NCI-H460 (cell line): Measurements from ENCODE around the gene CMTM4. TPM values are rescaled to one million over a fixed set of nuclear protein-coding genes. Genes with fewer than 3 reads are reported as not detected.

Experiments used
- DNase-seq: peaks from one replicate; pipeline ENCODE4 v3.0.0-alpha.2; 2016; ENCODE audit warnings: low read depth; ENCODE audit errors: extremely low read depth
- polyA plus RNA-seq: library from polyadenylated mRNA; depleted of rRNA; stranded (reverse); fragments of >200 nt; gene quantifications from 2 replicates; pipeline ENCODE4 v1.2.3, GENCODE V29; 2014; cell fraction: nucleus; rRNA removed
- total RNA-seq: library from RNA; depleted of rRNA; stranded (reverse); fragments of >200 nt; shearing (Covaris generic); gene quantifications from 2 replicates; pipeline ENCODE4 v1.2.3, GENCODE V29; 2014; rRNA removed

The CMTM4 gene
- total RNA-seq, result 64.2 and 64.5 TPM in 2 replicates
- polyA plus RNA-seq, result 70.9 and 82.3 TPM in 2 replicates

GRCh38 chr16:66696669-66697630, at the start of gene CMTM4:
TSS of gene CMTM4 (minus strand) at chr16:66696743. CDS start at chr16:66696525, 218 bp downstream.
- DNase-seq, result peak; percentile 92

- no peak for DNase-seq
Observed at GRCh38 chr16:66746048-66746447, 49.5 kb upstream of the CMTM4 start.

GRCh38 chr16:66741950-66742808, 45.6 kb upstream of the CMTM4 start:
- DNase-seq, result no peak

DNA sequence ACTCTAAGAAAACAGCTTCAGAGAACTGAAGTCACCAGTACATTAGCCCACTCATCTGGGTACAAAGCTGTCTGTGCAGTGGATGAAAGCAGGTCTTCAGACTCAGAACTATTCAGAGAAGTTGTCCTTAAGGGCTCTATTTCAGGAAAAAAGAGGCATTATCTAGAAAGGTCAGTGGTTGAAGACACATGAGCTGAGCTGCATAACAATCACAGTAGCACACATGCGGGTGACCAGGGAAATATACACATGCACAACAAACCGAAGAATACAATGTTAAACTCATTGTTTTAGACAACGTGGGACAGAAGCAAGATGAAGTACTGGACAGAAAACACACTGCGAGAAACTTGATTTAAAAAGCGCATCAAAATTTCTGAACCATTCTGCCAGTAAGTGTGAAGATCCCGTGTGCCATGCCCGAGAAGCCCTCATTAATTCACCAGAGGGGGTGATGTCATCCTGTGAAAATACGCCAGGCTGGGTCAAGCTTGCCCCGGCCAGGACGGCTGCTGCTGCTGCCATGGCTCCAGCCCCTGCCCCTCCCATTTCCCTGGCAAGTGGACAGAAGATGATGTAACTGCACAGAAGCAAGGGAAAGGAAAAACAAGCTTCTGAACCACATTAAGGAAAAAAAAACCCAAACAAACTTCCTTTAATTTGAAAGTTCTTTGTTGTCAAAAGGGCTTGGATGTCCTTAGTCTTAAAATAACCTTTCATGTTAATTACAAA, 44.8 kb upstream of the CMTM4 start:
- DNase-seq, result peak; percentile 97

GRCh38 chr16:66740533-66740932, 44.0 kb upstream of the CMTM4 start:
- peak; percentile 60 for DNase-seq

- peak; percentile 56 for DNase-seq
Observed at GRCh38 chr16:66740010-66740409, 43.5 kb upstream of the CMTM4 start.

DNA sequence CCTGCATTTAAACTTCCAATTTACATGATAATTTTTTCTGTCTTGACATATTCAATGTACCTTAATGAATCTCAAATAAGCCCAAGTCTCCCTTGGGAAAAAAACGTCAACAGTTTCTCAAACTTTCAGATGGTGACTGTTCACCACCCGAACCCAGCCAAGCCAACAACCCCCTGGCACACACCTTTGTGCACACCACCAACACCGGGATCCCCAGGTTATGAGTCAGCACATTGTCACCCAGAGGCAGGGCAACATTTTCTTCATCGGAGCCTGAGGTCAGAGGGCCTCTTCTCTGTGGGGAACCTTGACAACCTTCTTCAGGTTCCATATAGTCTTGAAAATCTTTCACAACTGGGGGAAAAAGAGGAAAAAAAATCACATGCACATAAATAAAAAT, 39.3 kb upstream of the CMTM4 start:
- no peak for DNase-seq

DNA sequence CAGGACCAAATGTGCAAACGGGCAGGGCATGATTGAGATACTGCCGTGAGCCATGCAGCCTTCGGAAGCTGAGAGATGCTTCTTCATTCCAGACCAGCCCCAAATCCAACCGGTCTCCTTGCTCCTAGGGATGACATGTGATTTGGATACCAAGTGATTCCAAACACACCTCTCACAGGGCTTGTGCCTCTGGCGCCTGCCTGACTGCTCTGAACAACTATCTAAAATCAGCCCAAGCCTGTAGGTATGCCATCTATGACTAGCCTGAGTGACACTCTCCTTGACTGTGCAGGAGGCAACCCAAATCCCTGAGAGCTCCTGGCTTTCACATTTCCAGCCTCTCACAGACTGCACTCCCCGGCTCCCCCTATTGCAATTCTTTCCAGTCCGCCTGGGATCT, 34.6 kb upstream of the CMTM4 start:
- no peak for DNase-seq

DNA sequence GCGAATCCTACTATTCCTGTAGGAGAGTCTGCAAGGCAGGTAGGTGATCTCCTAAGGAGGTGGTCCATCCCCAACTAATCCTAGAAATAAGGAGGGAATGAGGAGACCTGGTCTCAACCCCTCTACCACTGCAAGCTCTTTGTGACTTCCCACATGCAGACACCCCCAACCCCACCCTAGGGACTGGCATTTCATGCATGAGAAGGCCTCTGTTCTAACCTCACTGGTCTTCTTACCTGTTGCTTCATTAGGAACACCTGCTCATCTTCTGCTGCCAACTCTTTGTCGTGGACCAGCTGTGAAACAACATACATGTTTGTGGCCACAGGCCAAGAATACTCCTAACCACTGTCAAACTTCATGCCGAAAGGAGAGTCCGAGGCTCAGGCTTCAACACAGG, 32.3 kb upstream of the CMTM4 start:
- no peak for DNase-seq

DNA sequence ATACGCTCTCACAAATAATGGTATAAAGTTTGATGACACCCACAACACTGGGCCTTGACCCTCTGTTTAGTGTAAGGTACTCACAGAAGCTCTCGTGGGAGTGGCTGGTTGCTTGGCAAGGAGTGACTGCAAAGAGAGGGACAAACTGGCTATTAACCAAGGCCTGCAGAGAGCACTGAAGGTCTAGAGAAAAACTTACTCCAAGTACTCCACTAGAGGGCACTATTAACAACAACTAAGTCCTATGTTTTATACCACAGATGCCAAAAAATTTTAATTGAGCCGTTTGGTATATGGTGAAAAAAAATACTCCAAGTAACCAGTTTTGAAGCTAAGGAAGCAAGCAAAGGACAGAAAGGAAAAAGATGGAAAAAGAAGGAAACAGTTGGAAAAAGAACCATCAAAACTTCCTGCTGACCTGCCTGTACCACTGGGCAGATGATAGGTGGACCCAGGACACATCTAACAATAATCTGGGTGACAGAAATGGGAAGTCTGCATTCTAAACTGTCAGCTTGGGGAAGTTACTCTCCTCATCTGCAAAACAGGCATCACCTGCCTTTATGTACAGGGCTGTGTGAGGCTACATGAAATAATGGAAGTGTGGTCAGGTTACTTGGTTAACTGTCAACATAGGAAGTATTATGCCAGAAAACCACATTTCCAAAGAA, 31.7 kb upstream of the CMTM4 start:
- DNase-seq, result peak; percentile 68

GRCh38 chr16:66720766-66721165, 24.2 kb upstream of the CMTM4 start:
- no peak for DNase-seq

DNA sequence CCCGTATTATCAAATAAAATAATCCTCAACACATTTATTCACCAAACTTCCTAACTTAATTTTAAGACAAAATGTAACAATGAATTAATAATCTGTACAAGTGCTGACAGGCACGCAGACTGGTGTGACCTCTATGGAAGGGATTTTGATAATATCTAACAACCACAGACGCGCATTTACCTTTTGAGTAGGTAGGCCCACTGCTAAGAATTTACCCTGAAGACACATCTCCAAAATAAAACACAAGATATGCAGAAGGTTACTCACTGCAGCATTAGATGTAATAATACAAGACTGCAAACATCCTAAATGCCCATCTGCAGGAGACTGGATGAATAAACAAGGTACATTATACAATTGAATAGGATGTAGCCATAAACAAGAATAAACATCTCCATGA, 22.7 kb upstream of the CMTM4 start:
- DNase-seq, result no peak

- DNase-seq, result no peak
Observed at GRCh38 chr16:66717776-66718175, 21.2 kb upstream of the CMTM4 start.

DNA sequence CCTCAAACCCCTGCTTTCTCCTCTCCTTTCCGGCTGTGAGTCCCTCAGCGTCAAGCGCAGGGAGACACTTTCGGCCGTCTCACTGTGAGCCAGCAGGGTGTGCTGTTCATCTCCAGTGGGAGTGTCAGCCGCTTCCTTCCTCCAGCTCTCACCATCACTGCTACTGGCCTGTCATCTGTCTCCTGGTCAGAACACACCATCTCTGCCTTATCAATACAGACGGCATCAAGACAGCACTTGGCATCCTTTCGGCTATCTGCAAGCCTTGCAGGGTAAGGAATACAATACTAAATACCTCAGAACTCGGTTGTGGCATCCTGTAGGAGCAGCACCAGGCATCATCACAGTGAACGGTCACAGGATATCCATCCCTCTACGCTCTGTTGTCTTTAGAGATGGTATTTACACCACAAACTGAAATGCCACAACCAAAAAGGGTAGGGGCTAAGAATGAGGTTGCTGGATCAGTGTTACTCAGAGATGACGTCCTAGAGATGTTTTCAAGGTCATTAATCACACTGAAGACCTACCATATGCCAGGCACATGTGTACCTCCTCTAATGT, 20.7 kb upstream of the CMTM4 start:
- DNase-seq, result peak; percentile 38

GRCh38 chr16:66714654-66715307, 18.2 kb upstream of the CMTM4 start:
- no peak for DNase-seq

DNA sequence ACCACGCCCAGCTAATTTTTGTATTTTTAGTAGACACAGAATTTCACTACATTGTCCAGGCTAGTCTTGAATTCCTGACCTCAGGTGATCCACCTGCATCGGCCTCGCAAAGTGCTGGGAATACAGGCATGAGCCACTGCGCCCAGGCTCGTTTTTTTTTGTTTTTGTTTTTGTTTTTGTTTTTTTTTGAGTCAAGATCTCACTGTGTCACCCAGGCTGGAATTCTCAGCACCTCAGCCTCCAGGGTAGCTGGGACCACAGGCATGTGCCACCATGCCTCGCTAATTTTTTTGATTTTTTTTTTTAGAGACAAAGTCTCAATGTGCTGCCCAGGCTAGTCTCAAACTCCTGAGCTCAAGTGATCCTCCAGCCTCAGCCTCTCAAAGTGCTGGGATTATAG, 17.5 kb upstream of the CMTM4 start:
- no peak for DNase-seq

DNA sequence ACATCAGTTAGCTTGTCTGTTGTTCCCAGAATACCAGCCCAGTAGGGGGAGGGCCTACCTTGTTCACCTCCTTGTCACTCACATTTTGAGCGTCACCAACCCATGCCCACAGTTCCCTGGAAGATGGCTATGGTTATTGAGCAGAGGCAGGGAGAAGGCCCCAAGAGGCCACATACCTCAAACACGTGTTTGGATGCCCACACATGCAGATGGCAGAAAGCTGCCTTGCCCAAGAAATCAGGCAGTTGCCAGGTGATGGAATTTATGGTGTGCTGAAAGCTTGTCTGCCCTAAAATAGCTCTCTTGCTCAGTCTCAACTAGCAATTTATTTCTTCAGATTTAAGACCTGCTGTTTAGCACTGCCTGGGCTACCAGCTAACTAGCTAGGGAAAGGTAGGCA, 16.5 kb upstream of the CMTM4 start:
- DNase-seq, result no peak

DNA sequence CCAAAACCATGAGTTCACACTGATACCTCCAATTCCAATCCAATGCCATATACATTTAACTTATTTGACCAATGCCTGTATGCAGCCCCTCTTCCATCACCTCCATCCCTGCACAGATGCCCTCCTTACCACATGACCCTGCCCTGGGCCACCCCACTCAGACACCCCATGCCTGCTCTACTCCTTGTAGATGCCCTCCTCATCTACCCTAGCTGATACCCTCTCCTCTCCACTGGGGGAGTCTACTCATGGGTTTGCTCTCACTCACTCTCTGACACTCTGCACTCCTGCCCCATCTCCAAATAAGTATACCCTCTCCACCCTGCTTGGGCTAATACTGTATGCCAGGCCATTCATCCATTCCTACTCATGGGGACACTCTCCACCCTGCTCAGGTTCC, 16.0 kb upstream of the CMTM4 start:
- no peak for DNase-seq

DNA sequence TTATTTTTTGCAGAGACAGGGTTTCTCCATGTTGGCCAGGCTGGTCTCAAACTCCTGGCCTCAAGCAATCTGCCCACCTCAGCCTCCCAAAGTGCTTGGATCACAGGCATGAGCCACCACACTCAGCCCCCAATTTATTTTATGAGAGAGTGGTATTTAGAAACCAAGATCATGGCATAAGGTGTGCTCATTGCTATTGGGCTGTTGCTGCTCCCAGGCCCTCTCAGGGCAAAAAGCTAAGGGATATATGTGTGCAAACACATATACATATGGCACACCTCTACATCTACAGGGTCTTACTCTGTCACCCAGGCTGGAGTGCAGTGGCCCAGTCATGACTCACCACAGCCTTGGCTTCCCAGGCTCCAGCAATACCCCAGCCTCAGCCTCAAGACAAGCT, 15.0 kb upstream of the CMTM4 start:
- no peak for DNase-seq
